ENCODE results near the gene GCAT.

DNA sequence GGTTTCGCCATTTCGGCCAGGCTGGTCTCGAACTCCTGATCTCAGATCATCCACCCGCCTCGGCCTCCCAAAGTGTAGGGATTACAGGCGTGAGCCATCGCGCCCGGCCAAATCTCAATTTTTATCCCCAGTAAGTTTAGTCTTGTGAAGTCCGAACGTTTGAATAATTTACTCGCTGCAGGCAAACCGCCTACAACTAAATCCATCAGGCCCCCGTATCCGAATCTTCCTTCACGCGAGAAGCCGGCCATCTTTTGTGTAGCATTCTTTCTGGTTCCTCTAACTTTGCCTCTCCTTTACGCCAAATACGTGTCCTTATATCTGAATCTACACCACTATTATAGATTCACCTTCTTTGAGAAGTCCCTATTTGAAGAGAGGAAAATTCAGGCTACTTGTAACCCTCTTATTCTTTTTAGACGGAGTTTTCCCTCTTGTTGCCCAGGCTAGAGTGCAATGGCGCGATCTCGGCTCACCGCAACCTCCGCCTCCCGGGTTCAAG, 40.9 kb downstream of the GCAT start:
- TF ChIP-seq, protein P1, sequence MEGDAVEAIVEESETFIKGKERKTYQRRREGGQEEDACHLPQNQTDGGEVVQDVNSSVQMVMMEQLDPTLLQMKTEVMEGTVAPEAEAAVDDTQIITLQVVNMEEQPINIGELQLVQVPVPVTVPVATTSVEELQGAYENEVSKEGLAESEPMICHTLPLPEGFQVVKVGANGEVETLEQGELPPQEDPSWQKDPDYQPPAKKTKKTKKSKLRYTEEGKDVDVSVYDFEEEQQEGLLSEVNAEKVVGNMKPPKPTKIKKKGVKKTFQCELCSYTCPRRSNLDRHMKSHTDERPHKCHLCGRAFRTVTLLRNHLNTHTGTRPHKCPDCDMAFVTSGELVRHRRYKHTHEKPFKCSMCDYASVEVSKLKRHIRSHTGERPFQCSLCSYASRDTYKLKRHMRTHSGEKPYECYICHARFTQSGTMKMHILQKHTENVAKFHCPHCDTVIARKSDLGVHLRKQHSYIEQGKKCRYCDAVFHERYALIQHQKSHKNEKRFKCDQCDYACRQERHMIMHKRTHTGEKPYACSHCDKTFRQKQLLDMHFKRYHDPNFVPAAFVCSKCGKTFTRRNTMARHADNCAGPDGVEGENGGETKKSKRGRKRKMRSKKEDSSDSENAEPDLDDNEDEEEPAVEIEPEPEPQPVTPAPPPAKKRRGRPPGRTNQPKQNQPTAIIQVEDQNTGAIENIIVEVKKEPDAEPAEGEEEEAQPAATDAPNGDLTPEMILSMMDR (conservative IDR thresholded peaks at IDR 0.05): no peak
- no peak for TF ChIP-seq EZH2 (IDR thresholded peaks at IDR 0.05; ENCODE audit: low read depth)

Measured in PC-9 (cell line).